DND-41 (cell line): ENCODE data around the gene FGF11.

Experiments
- EZH2 ChIP-seq: IDR thresholded peaks from 3 replicates; pipeline ENCODE4 v1.6.1; 2012; ENCODE audit warnings: borderline replicate concordance, low read depth, mild to moderate bottlenecking, moderate library complexity, low read length, inconsistent platforms; ENCODE audit not compliant: severe bottlenecking
- TF ChIP-seq, protein P1 (sequence below): IDR thresholded peaks from 2 replicates; pipeline ENCODE4 v1.5.1; 2012; ENCODE audit warnings: borderline replicate concordance, low read length, moderate library complexity, mild to moderate bottlenecking; ENCODE audit not compliant: poor library complexity, severe bottlenecking; ENCODE audit errors: extremely low read depth

DNA sequence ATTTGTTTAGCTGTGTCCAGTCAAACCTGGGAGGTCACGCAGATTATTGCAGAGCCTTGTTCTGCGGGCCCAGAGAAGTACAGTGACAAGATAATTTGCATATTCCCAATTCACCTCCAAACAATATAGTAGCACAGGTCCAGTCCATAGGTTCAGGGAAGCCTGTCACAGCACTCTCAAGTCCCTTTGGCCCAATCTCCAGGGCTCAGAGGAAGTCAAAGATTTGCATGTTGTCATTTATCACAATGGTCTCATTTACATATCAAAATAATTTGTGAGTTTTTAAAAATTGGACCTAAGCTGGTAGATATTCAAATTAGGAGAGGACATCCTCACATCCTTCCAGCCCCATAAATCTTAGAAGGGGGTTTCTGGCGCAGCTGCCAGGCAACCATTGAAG lies 28.2 kb downstream of the FGF11 start:
- TF ChIP-seq, protein P1, sequence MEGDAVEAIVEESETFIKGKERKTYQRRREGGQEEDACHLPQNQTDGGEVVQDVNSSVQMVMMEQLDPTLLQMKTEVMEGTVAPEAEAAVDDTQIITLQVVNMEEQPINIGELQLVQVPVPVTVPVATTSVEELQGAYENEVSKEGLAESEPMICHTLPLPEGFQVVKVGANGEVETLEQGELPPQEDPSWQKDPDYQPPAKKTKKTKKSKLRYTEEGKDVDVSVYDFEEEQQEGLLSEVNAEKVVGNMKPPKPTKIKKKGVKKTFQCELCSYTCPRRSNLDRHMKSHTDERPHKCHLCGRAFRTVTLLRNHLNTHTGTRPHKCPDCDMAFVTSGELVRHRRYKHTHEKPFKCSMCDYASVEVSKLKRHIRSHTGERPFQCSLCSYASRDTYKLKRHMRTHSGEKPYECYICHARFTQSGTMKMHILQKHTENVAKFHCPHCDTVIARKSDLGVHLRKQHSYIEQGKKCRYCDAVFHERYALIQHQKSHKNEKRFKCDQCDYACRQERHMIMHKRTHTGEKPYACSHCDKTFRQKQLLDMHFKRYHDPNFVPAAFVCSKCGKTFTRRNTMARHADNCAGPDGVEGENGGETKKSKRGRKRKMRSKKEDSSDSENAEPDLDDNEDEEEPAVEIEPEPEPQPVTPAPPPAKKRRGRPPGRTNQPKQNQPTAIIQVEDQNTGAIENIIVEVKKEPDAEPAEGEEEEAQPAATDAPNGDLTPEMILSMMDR, result no peak
- no peak for TF ChIP-seq EZH2
